HG03280 (cell line): ENCODE data around the gene CDKL5.

ENCODE experiments used
- ATAC-seq: cut with Tn5 transposase; IDR thresholded peaks from one replicate; pipeline ENCODE4 v1.9.1; 2021; ENCODE audit warnings: mild to moderate bottlenecking, moderate library complexity; ENCODE audit not compliant: unreplicated experiment

Gene CDKL5

DNA sequence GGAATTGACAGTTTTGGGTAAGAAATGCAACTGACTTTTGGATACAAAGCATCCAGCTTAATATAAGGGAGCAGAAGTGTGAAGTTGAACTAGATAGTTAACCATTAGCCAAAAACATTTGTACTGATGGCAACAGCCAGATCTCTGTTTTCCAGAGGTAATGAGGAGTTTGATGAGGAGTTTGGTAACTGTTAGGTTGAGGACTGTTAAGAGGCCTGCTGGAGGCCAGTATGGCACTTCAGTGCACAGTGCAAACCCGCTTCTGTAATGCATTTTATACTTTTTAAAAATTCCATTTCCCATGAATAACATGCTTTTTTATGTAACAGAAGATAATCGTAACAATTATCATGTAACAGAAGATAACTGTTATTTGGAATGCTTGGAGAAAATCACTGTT is 30.0 kb downstream of the CDKL5 start:
- ATAC-seq = no peak

DNA sequence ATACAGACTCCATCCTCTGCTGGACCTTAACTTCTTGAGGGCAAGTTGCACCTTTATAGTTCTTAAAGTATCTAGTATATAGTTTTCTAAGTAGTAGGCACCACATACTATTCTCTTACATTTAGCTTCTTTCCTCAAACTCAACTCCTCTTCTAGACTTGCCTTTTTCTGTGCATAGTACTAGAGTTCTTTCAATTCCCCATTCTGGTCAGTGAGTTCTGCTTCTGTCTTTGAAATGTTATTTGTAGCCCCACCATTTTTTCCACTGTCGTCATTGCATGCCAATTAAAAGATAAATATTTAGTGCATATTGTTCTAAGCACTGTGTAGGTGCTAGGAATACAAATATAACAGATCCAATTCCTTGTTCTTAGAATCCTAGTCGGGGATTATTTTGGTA is 31.6 kb downstream of the CDKL5 start:
- ATAC-seq = no peak

DNA sequence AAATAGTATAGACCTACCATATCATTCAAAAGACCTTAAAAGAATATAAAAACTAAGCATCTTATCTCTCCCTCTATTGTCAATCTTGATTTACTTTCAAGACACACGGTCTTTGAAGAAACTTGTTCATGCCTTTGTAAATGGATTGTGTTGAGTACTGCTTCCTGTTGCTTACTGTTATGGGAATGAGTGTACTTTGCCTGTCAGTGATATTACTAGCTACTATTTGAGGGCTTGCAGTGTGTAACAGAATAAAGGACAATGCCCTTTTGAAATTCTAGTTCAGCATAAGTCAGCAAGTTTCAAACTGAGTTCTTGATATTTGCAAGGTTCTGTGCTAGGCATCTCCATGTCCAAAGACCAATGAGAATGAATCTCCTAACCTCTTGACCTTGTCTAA is 36.0 kb downstream of the CDKL5 start:
- no peak for ATAC-seq

DNA sequence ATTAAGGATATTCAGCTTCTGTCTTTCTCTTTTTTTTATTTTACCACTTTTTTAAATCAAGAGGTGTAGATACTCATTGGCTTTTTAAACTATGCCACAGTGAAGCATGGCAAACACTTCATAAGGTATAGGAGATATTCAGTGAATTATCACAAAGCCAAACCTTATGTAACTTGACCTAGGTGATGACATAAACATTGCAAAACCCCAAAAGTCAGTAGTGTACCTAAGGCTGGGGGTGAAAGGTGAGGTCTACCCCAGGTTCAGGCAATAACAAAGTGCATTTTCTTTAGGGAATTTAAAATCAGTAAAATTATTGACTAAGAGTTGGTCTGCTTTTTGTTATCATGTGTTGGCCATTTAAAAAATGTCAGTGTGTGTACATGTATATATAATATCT is 39.1 kb downstream of the CDKL5 start:
- no peak for ATAC-seq

DNA sequence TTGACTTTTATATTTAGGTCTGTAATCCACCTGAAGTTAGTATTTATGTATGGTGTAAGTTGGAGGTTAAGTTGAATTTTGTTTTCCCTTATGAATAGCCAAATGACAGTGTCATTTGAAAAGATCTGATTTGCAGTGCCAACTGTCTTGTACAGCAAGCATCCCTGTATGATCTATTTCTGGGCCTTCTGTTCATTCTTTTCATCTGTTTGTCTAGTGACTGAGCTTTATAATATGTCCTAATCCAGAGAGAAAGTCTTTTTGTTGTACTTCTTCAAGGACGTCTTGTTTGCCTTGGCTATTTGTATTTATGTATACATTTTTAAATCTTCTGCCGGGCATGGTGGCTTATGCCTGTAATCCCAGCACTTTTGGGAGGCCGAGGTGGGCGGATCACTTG is 39.6 kb downstream of the CDKL5 start:
- no peak for ATAC-seq

DNA sequence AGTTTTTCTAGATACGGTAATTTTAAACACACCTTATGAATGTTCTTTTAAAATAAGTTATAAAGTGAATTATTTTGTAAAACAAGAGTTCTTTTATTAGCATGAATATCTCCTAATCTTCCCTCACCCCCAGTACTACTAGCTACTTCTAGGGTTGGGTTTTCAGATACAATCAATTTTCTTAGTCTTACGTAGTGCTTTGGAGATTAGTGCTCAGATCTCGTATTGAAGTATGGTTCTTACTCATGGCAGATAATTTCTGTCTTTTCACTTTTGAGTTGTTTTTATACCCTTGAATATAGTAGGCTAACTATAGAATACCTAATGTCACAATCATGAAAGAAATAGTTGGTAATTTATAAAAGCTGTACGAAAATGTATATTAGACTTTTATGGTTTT is 43.2 kb downstream of the CDKL5 start:
- ATAC-seq = no peak

DNA sequence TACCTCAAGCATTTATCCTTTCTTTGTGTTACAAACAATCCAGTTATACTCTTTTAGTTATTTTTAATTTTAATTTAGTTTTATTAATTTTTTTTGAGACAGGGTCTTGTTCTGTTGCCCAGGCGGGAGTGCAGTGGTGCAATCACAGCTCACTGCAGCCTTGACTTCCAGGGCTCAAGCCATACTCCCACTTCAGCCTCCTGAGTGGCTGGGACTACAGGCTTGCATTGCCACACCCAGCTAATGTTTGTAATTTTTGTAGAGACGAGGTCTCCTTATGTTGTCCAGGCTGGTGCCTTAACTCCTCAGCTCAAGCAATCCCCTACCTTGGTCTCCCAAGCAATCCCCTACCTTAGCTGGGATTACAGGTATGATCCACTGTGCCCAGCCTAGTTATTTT is 45.9 kb downstream of the CDKL5 start:
- no peak for ATAC-seq

DNA sequence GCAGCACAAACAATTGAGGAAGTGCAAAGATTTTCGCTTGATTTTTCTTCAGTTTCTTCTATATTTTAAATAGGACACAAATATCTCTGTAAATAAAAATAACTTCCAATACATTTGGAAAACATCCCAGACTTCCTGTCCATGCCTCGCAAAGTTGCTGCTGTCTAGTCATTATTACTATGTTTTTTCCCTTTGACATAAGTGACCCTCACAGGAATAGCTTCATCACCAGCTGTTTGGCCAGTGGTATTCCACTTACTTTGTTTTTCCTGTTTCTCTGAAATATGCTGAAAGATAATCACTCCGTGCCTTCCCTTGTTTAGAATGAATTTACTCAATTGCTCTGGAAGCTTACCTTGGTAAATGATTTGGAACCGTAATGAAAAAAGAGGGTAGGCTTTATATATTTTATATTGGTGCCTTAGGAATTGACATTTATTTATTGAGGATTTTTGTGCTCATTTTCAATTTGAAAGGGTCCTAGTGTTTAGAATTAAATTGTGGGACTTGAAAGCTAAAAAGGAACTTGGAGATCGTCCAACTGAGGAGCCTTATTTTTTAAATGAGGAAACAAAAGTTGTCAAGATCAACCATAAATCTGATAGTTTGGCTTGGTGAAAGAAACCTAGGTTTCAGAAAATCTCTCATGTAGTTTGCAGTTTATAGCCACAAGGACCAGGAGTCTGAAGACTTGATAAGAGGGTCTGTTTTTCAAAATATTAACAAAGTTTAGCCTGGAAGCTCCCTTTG is 65.6 kb downstream of the CDKL5 start:
- no peak for ATAC-seq

DNA sequence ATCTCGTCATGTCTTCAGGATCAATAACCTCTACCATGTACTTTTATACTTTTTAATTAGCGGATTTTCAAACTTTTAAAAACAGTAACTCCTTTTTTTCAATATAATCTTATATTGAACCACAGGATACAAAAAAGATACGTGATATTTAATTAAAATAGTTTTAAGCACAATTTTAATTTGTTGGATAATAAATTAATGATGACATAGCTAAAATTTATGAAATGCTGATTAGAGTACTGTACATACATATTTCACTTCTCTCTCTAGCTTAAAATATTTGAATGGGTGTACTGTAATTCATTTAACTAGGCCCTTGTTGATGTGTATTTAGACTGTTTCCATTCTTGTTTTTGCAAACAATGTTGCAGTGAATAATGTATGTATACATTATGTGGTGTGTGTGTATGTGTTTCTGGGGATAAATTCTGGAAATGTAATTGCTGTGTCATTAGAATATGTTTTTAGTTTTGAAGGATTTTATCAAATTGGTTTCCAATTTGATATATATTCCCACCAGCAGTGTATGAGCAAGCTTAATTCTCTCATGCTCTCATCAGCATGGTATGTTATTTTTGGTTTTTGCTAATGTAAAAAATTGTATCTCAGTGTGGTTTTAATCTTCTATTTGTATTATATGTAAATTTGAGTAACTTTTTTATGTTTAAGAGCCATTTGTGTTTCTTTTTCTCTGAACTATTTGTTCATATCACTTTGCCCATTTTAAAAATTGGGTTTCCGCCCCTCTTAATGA is 66.4 kb downstream of the CDKL5 start:
- ATAC-seq = no peak

DNA sequence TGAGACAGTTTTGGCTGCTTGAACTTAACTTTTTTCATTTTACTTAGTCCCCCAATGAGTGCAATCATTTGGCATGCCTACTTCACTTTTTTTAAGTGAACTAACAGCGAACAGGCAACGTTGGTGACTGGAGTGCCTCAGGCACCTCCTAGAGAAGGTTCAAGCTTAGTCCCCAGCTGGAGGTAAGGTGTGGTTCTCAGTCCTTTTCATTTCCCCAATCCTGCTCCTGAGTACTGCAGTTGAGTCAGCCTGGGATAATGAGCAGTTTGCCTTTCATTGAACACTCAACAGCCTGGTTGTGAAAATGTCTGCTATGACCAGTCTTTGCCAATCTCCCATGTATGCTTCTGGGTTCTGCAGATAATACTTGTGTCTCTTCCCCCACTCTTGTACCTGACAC is 109.5 kb downstream of the CDKL5 start:
- no peak for ATAC-seq

DNA sequence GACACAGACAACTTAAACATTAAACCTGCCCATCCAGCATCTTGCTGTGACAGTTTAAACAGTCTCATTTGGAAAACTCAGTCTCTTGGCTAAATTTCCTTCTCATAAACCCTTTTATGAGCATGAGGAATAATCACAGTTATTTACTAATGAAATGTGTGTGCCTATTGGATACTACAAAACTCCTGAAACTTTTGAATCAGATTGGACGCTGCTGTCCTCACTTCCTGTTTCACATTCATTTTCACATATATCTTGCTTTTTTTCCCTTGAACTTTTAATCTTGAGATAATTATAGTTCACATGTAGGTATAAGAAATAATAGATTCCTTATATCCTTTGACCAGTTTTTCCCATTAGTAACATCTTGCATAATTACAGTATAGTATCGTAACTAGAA is 111.7 kb downstream of the CDKL5 start:
- ATAC-seq = no peak

DNA sequence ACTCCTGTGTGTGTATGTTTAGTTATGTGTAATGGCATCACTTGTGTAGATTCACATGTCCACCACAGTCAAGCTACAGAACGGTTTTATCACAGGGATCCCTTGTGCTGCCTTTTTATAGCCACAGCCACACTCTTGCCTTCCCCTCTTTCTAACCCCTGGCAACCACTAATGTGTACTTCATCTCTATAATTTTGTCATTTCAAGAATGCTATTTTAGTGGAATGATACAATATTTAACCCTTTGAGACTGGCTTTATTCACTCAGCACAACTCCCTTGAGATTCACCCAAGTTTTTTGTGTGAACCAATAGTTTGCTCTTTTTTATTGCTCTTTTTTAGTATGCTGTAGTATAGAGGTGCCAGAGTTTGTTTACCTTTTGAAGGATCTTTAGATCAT is 112.1 kb downstream of the CDKL5 start:
- ATAC-seq = no peak

DNA sequence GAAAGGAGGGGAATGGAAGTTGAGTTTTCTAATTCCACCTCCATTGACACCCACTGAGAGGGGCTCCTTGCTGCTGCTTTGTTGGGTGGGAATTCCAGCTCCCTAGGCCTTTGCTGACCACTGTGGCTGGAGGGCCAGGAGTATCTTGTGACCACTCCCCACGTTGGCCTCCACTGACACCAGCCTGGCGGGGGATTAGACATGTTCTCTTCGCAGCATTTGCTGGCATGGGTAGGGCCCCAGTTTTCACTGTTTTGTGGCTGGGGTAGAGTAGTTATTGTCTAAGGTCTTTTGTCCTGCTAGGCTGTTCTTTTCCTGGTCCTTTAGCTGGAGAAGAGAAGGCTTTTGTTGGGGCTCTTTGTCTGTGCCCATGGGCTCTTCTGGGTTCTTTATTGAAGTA is 116.7 kb downstream of the CDKL5 start:
- no peak for ATAC-seq

DNA sequence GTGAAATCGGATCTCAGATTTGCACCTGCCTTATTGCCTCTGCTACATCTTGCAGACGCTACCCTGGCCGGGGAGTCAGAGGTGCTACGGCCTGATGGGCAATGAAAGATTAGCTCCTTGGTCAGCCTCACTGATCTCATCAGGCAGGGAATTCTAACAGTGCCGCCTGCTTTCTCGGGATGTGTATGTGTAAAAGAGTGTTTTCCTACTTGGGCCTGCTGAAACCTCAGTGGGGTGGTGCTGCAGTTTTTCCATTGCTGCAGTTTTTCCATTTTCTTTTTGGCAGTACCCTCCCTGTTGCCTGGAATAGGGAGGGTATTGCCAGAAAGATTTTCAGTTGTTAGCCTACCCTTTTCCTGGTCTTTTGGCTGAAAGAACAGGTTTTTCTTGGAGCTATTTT is 117.5 kb downstream of the CDKL5 start:
- no peak for ATAC-seq

DNA sequence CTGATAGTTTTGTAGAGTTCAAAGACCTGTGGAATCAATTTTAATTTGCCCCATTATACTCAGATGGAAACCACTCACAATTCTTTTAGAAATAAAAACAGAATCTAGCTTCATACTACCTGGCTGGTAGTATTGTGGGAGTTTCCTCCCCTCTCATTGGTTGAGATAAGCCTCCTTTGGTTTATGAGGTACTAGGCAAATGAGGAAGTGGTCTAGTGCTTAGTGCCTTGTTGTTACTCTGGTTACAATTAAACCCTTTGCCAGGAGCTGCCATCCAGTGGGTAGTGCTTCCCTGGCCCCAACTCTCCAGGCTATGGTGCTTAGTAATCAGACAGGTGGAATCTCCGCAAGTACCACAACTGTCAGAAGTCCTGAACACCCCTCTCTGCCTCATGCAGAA is 118.3 kb downstream of the CDKL5 start:
- ATAC-seq = no peak

DNA sequence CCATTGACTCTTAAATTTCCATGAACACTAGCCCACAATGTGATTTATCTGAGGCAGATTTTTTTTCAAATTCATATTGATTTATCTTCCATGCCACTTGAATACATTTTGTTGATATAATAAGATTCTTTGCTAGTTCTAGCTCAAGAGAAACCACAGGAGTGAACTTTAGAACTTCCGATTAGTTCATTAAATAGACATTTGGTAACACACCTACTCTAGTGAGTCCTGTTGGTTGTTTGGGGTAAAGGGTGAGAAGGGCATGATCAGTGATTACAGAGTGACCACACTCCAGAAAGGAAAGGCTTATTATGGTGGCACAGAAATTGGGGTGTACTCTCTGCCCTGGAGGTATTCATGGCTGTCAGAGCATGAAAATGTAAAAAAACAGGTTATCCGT is 120.4 kb downstream of the CDKL5 start:
- ATAC-seq = no peak

DNA sequence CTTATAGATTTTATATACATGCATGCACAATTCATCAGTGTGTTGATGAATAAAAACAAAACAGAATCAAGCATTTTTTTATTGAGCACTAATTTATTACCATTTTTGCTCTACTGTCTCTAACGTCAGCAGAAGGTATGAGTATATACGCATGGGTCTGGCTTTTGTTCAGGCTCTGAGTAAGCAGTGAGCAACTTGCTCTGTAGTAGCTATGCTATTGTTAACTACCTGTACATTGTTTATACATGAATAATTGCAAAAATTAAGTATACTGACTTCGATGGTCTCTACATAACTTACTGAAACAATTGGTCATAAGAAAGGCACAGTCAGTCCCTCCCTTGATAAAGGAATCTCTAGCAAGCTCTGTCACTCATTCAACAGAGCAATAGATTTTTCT is 123.6 kb downstream of the CDKL5 start:
- no peak for ATAC-seq

DNA sequence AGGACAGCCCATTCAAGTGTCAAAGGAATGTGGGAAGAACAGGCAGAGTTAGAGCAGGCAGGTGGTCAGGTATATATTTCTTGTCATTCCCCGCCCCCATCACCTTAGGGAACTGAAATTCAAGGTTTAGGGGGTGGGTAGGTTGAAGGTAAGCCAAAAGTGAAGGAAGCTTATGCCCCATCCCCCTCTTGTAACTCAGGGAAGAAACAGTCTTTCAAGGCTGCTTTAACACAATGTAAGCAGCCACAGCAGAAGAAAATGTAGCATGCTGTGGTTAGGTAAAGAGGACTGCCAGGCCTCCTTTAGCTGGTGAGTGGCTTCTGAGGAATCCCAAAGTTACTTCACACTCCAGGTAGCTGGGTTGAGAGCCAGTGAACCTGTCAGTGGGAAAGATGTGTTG is 124.2 kb downstream of the CDKL5 start:
- no peak for ATAC-seq

DNA sequence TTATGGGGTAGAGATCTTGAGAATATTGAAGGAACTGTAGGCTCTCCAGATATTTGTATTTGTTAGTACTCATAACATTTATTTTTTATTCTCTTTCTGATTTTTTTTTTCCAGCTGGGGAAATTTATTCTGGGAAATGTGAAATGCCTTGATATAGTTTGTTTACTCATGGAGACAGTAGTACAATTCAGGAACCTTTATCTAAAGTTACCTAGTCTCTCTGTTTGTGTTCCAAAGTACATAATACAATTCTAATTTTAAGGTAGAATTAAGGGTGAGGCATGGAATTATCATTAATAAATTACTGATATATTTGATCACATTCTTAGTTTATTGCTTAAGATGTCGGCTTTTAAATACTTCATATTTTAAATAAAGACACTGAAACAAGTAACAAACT is 132.5 kb downstream of the CDKL5 start:
- ATAC-seq = no peak

DNA sequence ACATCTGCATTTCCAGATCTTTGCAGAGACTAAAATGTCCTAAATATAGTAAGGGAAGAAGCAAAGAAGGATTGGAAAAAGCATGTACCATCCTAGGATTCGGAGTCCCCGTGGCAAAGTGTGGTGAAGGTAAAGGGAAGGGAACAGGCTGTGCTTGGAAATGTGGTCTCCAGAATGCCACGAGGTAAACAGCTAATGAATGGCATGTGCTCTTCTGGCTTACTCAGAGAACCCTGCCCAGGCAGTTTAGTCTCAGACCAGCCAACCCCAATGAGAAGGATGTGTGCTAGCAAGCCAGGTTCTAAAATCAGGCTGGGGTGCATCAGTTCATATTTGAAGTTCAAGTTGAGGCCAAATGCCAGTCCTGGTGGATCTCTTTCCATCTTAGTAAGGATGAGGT is 133.4 kb downstream of the CDKL5 start:
- ATAC-seq = no peak

DNA sequence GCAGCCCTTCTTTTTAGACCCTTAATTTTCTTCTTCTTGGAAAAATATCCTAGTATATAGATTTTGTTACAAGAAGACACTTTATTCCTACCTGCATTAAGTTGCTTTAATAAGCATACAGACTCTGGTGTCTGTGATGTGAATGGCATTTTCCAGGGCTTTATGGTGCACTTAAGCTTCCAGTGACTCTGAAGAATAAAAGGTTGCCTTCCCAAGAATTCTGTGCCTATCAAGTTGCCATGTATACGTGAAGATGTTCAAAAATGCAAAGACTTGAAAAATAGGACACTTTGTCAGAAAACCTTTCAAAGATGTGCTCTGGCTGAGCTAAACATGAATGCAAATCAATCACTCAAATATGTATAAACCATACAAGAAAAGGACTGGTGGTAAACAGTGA is 135.6 kb downstream of the CDKL5 start:
- no peak for ATAC-seq

DNA sequence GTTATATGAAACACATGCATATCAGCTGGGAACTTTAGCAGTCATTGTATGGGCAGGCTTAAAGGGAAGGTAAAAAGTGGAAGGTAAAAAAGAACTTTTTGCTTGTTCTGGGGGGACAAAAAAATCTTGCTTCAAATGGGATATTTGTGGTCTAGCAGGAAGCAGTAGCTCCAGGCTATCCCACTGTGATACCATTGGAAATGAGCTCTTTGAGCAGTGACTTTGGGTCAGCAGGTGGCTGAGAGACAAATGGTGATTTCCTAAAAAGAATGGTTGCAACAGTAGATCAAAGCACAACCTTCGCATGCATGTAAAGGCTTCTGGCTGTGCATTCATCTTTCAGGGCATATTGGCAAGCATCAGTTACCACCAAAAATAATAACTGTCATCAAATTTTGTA is 140.3 kb downstream of the CDKL5 start:
- no peak for ATAC-seq

DNA sequence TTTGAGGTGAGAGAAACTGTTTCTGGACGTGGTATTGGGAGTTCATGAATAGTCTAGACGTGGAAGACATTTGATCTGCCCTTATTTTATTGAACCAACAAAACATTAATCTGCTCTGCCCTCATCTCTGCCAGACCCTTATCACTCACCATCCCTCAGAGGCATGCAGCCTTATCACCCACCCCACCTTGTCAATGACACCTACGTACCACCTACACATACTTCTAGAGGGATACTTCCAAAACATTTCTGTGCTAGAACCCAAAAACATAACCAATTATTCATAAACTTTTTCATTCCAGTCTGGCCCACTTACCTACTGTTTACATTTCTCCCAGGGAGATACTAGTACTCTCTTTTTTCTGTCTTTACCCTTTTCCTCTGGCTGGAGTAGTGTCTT is 141.3 kb downstream of the CDKL5 start:
- ATAC-seq = no peak
